ENCODE results near the gene MED13L.

MED13L gene

GRCh38 chr12:116009805-116010204 lies 267.7 kb downstream of the MED13L start:
- no peak overlapping the region for H3K4me3 ChIP-seq (ENCODE audit: low read depth, low read length)
- TF ChIP-seq, protein P1, sequence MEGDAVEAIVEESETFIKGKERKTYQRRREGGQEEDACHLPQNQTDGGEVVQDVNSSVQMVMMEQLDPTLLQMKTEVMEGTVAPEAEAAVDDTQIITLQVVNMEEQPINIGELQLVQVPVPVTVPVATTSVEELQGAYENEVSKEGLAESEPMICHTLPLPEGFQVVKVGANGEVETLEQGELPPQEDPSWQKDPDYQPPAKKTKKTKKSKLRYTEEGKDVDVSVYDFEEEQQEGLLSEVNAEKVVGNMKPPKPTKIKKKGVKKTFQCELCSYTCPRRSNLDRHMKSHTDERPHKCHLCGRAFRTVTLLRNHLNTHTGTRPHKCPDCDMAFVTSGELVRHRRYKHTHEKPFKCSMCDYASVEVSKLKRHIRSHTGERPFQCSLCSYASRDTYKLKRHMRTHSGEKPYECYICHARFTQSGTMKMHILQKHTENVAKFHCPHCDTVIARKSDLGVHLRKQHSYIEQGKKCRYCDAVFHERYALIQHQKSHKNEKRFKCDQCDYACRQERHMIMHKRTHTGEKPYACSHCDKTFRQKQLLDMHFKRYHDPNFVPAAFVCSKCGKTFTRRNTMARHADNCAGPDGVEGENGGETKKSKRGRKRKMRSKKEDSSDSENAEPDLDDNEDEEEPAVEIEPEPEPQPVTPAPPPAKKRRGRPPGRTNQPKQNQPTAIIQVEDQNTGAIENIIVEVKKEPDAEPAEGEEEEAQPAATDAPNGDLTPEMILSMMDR (IDR thresholded peaks at IDR 0.05; ENCODE audit: borderline replicate concordance, insufficient read depth, low read depth, low read length) = peak; percentile 31; the same call in 1 of the 2 replicates

DNA sequence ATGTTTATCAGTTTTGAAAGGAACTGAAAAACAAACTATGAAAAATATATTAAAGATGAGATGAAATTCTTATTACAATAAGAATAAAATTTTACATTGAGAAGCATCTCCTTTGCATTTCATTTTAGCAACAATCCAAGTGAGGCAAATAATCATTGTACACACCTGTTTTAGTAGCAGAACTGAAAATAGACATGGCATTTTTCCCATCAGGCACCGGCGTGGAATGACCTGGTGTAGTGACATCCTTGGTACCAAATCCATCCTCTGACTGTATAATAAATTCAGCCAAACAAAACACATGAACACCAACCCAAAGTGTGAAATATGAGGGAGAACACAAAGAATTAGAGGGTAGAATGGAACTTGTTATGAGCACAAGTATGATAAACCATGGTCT lies 271.4 kb downstream of the MED13L start:
- TF ChIP-seq, protein P1 (IDR thresholded peaks at IDR 0.05; ENCODE audit: borderline replicate concordance, insufficient read depth, low read depth, low read length) = no peak
- H3K4me3 ChIP-seq (ENCODE audit: low read depth, low read length) = no peak overlapping the region

- TF ChIP-seq, protein P1 (IDR thresholded peaks at IDR 0.05; ENCODE audit: borderline replicate concordance, insufficient read depth, low read depth, low read length) = no peak
- no peak overlapping the region for H3K4me3 ChIP-seq (ENCODE audit: low read depth, low read length)
Measured at GRCh38 chr12:116002890-116003536, 274.5 kb downstream of the MED13L start.

DNA sequence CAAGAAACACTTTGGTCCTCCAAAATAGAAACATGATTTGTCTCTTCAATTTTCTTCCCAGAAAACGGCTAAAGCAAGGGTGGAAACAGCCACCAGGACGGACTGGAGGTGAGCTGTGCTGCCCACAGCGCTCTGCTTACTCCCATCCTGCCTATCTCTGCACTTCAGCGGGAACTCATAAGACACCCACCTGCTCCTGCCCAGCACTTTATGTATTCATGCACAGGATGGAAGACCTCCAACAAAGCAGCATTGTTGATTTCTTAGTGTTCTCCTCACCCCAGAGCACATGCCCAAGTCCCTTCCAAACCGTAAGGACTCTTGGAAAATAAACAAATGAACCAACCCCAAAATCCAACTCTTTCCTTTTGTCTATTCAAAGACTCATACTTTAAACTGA lies 277.2 kb downstream of the MED13L start:
- TF ChIP-seq, protein P1 (IDR thresholded peaks at IDR 0.05; ENCODE audit: borderline replicate concordance, insufficient read depth, low read depth, low read length) = no peak
- H3K4me3 ChIP-seq (ENCODE audit: low read depth, low read length) = no peak overlapping the region

GRCh38 chr12:115999582-115999981 lies 277.9 kb downstream of the MED13L start:
- TF ChIP-seq, protein P1 (IDR thresholded peaks at IDR 0.05; ENCODE audit: borderline replicate concordance, insufficient read depth, low read depth, low read length) = no peak
- no peak overlapping the region for H3K4me3 ChIP-seq (ENCODE audit: low read depth, low read length)

DNA sequence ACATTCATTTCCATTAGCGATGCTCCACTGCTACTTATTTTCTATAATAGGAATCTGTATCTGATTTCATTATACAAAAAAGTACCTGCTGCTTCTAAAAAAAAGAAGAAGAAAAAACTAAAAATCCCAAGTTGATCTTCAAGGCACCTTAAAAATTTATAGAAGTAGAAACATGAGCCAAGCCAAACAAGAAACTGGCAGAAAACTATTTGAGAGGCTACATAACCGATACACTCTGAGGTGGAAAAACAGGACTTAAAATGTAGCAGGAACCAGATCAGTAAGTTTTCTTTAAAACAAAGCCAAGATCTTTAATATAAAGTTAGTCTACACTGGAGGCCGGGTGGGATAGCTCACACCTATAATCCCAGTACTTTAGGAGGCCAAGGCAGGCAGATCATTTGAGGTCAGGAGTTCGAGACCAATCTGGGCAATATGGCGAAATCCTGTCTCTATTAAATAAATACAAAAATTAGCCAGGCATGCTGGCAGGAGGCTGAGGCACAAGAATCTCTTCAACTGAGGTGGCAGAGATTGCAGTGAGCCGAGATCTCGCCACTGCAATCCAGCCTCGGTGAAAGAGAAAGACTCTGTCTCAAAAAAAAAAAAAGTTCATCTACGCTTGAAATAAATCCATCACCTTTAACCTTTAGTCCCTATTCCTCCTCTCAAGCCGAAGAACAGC lies 278.6 kb downstream of the MED13L start:
- TF ChIP-seq, protein P1 (IDR thresholded peaks at IDR 0.05; ENCODE audit: borderline replicate concordance, insufficient read depth, low read depth, low read length) = no peak
- no peak overlapping the region for H3K4me3 ChIP-seq (ENCODE audit: low read depth, low read length)

- TF ChIP-seq, protein P1 (IDR thresholded peaks at IDR 0.05; ENCODE audit: borderline replicate concordance, insufficient read depth, low read depth, low read length) = peak; percentile 36; the same call in 1 of the 2 replicates
- no peak overlapping the region for H3K4me3 ChIP-seq (ENCODE audit: low read depth, low read length)
Measured at GRCh38 chr12:115998119-115998633, 279.3 kb downstream of the MED13L start.
